Spleen (tissue), 11 donors: ENCODE measurements around the gene STMN3. TPM values are rescaled to one million over a fixed set of nuclear protein-coding genes. Genes with fewer than 3 reads are reported as not detected.

ENCODE experiments used
- DNase-seq: peaks from one replicate; pipeline ENCODE4 v3.0.0-alpha.2; 2020
- H3K27ac ChIP-seq, 8 donors: fragments of 200-600 bp; sonication (generic) in 7 of 8; 1 replicate in 4 of 8; 2 replicates in 4 of 8; pipeline versions ENCODE4 v1.5.0 to v1.8.0; 2016 to 2021; ENCODE audit warnings: inconsistent platforms in 4 of 8, mild to moderate bottlenecking in 4 of 8, moderate library complexity in 1 of 8
- H3K27me3 ChIP-seq, 7 donors: fragments of 200-600 bp; sonication (generic) in 6 of 7; replicated peaks in 1 of 7; 1 replicate in 4 of 7; 2 replicates in 3 of 7; pipeline versions ENCODE4 v1.5.0 to v1.8.0; 2016 to 2021; ENCODE audit warnings: inconsistent platforms in 3 of 7, mild to moderate bottlenecking in 1 of 7
- H3K36me3 ChIP-seq, 6 donors: fragments of 200-600 bp; sonication (generic) in 5 of 6; 1 replicate in 4 of 6; 2 replicates in 2 of 6; pipeline versions ENCODE4 v1.5.0 to v1.8.0; 2016 to 2021; ENCODE audit warnings: inconsistent platforms in 2 of 6
- H3K4me1 ChIP-seq, 6 donors: fragments of 200-600 bp; sonication (generic) in 5 of 6; 1 replicate in 3 of 6; 2 replicates in 3 of 6; pipeline versions ENCODE4 v1.5.0 to v1.8.0; 2016 to 2021; ENCODE audit warnings: inconsistent platforms in 3 of 6
- H3K4me3 ChIP-seq, 8 donors: fragments of 200-600 bp; sonication (generic) in 7 of 8; 1 replicate in 4 of 8; 2 replicates in 4 of 8; pipeline versions ENCODE4 v1.5.0 to v1.8.0; 2016 to 2021; ENCODE audit warnings: inconsistent platforms in 4 of 8, mild to moderate bottlenecking in 4 of 8, moderate library complexity in 2 of 8
- H3K9me3 ChIP-seq, 8 donors: fragments of 200-600 bp; sonication (generic) in 7 of 8; 1 replicate in 4 of 8; 2 replicates in 4 of 8; pipeline versions ENCODE4 v1.5.0 to v1.8.0; 2016 to 2021; ENCODE audit warnings: inconsistent platforms in 4 of 8
- CTCF ChIP-seq, 11 experiments: fragments of 200-600 bp in 7 of 11; fragments of 450-650 bp in 4 of 11; sonication (generic) in 4 of 11; IDR thresholded peaks in 8 of 11; conservative IDR thresholded peaks in 3 of 11; 1 replicate in 7 of 11; 2 replicates in 4 of 11; pipeline versions ENCODE4 v1.4.0 to v1.8.0; 2016 to 2021; ENCODE audit warnings: antibody characterized with exemption in 11 of 11, inconsistent platforms in 4 of 11, mild to moderate bottlenecking in 1 of 11
- POLR2A ChIP-seq, 3 donors: fragments of 450-650 bp; IDR thresholded peaks; one replicate each; pipeline ENCODE4 v1.5.1; 2017; ENCODE audit warnings: antibody characterized with exemption in 3 of 3, mild to moderate bottlenecking in 1 of 3
- POLR2AphosphoS5 ChIP-seq, 3 donors: sonication (generic); formaldehyde crosslinking; IDR thresholded peaks; one replicate each; pipeline ENCODE4 v1.5.1; 2017; ENCODE audit warnings: antibody characterized with exemption in 3 of 3
- WGBS, 5 donors: extraction: QIAGEN DNeasy Blood & Tissue Kit in 3 of 5; methylation state at CpG; one replicate each; pipeline versions ENCODE4 v1.1.5 to v1.1.7; 2013 to 2018; 5-methylcytosine and 5-hydroxymethylcytosine counted together
- intact Hi-C: fragments of 100-400 bp; cut with DNase I; formaldehyde crosslinking; loops from one replicate; pipeline ENCODE4 v1.15.0; 2023; ENCODE audit warnings: low total_unique reads
- polyA plus RNA-seq, 3 donors: library from polyadenylated mRNA; stranded (reverse); fragments of 200-250 nt; gene quantifications; one replicate each; pipeline ENCODE4 v1.2.1, GENCODE V29; 2013
- total RNA-seq, 7 donors: library from RNA; depleted of rRNA in 3 of 7; stranded (reverse); fragments of >200 nt in 3 of 7; fragmentation: NEBNext Ultra II Directional in 4 of 7; extraction: Animal tissue kit (Norgen Biotek cat#: 25700) in 4 of 7; gene quantifications; one replicate each; pipeline versions ENCODE4 v1.1.0 to v1.2.1, GENCODE V29; 2016 to 2021
- donor health status: healthy with polysubstance abuse.
- donor health status: DM: no; HTN: no; CAD: no; lungs with moderate emphysema.
- donor health status: DM: no; HTN: no; CAD: no.
- donor health status: Bipolar disorder and iron deficiency.
- donor health status: healthy.
- donor health status: DM: no; HTN: no; CAD: no.
- donor health status: DM: yes; HTN: yes; CAD: no.

The STMN3 gene
- total and polyA plus RNA-seq, 10 donors: 16.1 to 57.0 (median 32.3) TPM

GRCh38 chr20:63694584-63695423 is 41.6 kb upstream of the STMN3 start:
- H3K27me3 ChIP-seq: peaks cover 0 to 7% (median 0%) of the 10 kb centered on the region in 7 donors
- H3K4me1 ChIP-seq: peaks cover 34 to 85% (median 64%) of the 10 kb centered on the region in 6 donors
- H3K9me3 ChIP-seq: no peaks in the 10 kb centered on the region
- WGBS, 5 donors: 94 to 98% (median 95%) methylated on average over 14 to 37 of the region's 37 CpGs
- peak; percentile 75 for DNase-seq
- peaks cover 0 to 60% (median 11%) of the 10 kb centered on the region in 6 donors for H3K36me3 ChIP-seq
- H3K27ac ChIP-seq: peak overlapping the region in 1 of 8 donors; percentile 22
- intact Hi-C loops: no loop called here
- no peak overlapping the region for H3K4me3 ChIP-seq
- no peak for TF ChIP-seq CTCF (IDR thresholded peaks at IDR 0.05 in 8 of 11, conservative IDR thresholded peaks at IDR 0.05 in 3 of 11)
- no peak for TF ChIP-seq POLR2A (IDR thresholded peaks at IDR 0.05)
- TF ChIP-seq POLR2AphosphoS5 (IDR thresholded peaks at IDR 0.05): peak in 1 of 3 donors; percentile 35

DNA sequence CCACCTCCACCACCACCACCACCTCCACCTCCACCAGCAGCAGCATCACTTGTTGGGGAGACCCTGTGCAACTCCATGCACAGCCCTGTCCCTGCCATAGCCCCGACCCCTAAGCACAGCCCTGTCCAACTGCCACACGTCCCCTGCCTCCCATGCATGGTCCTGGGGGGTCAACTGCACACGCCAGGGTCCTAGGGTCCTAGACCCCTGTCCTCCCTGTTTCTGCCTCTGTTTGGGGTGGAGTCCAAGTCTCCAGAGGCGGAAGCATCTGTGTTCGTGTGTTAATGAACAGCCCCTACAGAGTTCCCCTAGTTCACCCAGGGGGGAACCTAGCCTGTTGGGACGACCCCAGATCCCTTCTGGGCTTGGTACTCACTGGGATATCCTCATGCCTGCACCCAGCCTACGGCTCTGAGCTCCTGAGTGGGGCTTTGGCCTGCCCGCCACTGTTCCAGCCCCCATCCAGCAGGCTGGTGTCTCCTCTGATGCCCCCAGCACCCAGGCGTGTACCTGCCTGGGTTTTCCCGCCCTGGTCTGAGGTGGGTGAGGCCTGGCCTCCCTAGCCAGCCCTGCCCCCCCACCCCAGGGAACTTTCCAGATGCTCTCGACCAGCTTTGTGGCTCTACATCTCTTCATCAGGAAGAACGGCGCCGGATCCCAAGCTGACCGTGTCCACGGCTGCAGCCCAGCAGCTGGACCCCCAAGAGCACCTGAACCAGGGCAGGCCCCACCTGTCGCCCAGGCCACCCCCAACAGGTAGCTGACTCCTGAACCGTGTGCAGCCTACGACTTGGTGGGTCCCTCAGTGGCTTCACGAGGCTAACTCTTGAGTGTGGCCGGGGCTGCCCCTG is 40.7 kb upstream of the STMN3 start:
- Histone ChIP-seq H3K27ac (peak overlapping the region in 1 of 8 donors; percentile 22), H3K4me3 (no peak overlapping the region), H3K9me3 (no peaks in the 10 kb centered on the region), H3K4me1 (peaks cover 34 to 85% (median 62%) of the 10 kb centered on the region in 6 donors), H3K27me3 (peaks cover 0 to 7% (median 0%) of the 10 kb centered on the region in 7 donors), H3K36me3 (peaks cover 0 to 54% (median 7%) of the 10 kb centered on the region in 6 donors)
- 90 to 96% (median 96%) methylated on average over 18 to 21 of the region's 21 CpGs for WGBS, 5 donors
- no peak for TF ChIP-seq CTCF (IDR thresholded peaks at IDR 0.05 in 8 of 11, conservative IDR thresholded peaks at IDR 0.05 in 3 of 11)
- TF ChIP-seq POLR2AphosphoS5 (IDR thresholded peaks at IDR 0.05): peak in 1 of 3 donors; percentile 44
- intact Hi-C loops: no loop called here
- DNase-seq: peak; percentile 64

GRCh38 chr20:63693083-63693732 is 40.0 kb upstream of the STMN3 start:
- TF ChIP-seq POLR2A (IDR thresholded peaks at IDR 0.05): no peak
- TF ChIP-seq CTCF (IDR thresholded peaks at IDR 0.05 in 8 of 11, conservative IDR thresholded peaks at IDR 0.05 in 3 of 11): no peak
- TF ChIP-seq POLR2AphosphoS5 (IDR thresholded peaks at IDR 0.05): no peak
- Histone ChIP-seq H3K4me3 (no peak overlapping the region), H3K27ac (peak overlapping the region in 3 of 8 donors; percentile 44 to 90 (median 89)), H3K36me3 (peaks cover 0 to 51% (median 7%) of the 10 kb centered on the region in 6 donors), H3K9me3 (no peaks in the 10 kb centered on the region), H3K4me1 (peaks cover 28 to 85% (median 60%) of the 10 kb centered on the region in 6 donors), H3K27me3 (peaks cover 0 to 7% (median 0%) of the 10 kb centered on the region in 7 donors)
- WGBS, 5 donors: 89 to 93% (median 90%) methylated on average over 3 to 10 of the region's 10 CpGs
- intact Hi-C loops: no loop called here
- peak; percentile 66 for DNase-seq
